SU-DHL-6 (cell line): ENCODE results near the gene DMRTB1.
"Not testable (repeated sequence)": the region's sequence is repeated elsewhere in the genome, so short reads cannot be mapped to it uniquely, and the experiment has no call there.

Experiments used
- CTCF ChIP-seq: fragments of 200-600 bp; sonication (generic); IDR thresholded peaks from one replicate; pipeline ENCODE4 v1.5.1; 2017; ENCODE audit warnings: antibody characterized with exemption, mild to moderate bottlenecking, low read length, moderate library complexity; ENCODE audit not compliant: insufficient read depth, poor library complexity, severe bottlenecking
- EZH2phosphoT487 ChIP-seq: fragments of 200-600 bp; sonication (generic), shearing (Covaris generic); conservative IDR thresholded peaks from 2 replicates; pipeline ENCODE4 v1.6.1; 2018; ENCODE audit warnings: mild to moderate bottlenecking, antibody characterized with exemption, low read length, moderate library complexity, mixed read lengths

- not testable (repeated sequence) for TF ChIP-seq CTCF, EZH2phosphoT487
Measured at GRCh38 chr1:53434405-53435007, 24.7 kb upstream of the DMRTB1 start.
